ENCODE results near the gene PCSK1N. TPM values are rescaled to one million over a fixed set of nuclear protein-coding genes. Genes with fewer than 3 reads are reported as not detected.

PCSK1N gene
- total and polyA plus RNA-seq, 9 of the 15 experiments (the other 6 are each of a cell fraction or from before 2014, with no cell fraction given): 0.07 to 0.55 (median 0.54) TPM; not detected in 6

DNA sequence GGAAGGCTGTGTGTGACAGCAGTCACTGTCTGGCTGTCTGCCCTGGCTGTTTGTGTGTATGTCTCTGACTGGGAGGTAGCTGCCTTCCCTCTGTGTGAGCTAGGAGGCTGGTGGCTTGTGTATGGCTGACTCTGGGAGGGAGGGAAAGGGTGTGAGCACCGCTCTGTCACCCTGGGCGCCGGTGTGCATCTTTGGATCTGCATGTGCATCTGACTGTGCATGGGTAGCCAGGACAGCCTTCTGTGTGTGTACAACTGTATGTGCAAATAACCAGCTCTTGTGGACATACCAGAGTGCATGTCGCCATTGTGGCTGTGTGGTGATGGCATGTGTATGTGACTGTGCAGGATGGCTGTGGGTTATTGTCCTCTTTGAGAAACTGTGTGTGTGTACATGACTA is 16.5 kb downstream of the PCSK1N start:
- no peaks in the 10 kb centered on the region for H3K27me3 ChIP-seq (ENCODE audit: control insufficient read depth in 2 of 2, insufficient read depth in 2 of 2, low read length in 2 of 2)
- no peaks in the 10 kb centered on the region for H3K9me3 ChIP-seq (replicated peaks; ENCODE audit: control insufficient read depth, insufficient read depth, low read depth, low read length)
- H3K79me2 ChIP-seq (ENCODE audit: control insufficient read depth, insufficient read depth, low read length): no peaks in the 10 kb centered on the region
- WGBS (ENCODE audit: insufficient coverage, low coverage, missing lambda C conversion rate): 85% methylated on average over 3 of the region's 4 CpGs
- no peak overlapping the region for H3K4me2 ChIP-seq (ENCODE audit: insufficient read depth, low read length)
- H3K9me1 ChIP-seq (ENCODE audit: control insufficient read depth, insufficient read depth, low read length): no peaks in the 10 kb centered on the region
- no TSS peak for BruUV-seq (replicated peaks)
- no peak overlapping the region for H3K4me3 ChIP-seq
- H2AFZ ChIP-seq (ENCODE audit: low read depth, low read length): no peak overlapping the region
- no peak for DNase-seq (ENCODE audit: extremely low read depth in 1 of 4, low spot score in 3 of 4)
- H3K9ac ChIP-seq (ENCODE audit: insufficient read depth in 1 of 2, low read depth in 2 of 2, low read length in 2 of 2): no peak overlapping the region
- intact Hi-C loops (cut with micrococcal nuclease) (no loop called here), in situ Hi-C loops (cut with MboI) (no loop called here)
- peaks cover 52% of the 10 kb centered on the region; the same call in 2 of the 3 replicates for H3K36me3 ChIP-seq (ENCODE audit: control insufficient read depth, insufficient read depth, low read length)
- ATAC-seq: no peak
- TF ChIP-seq NFYB (IDR thresholded peaks at IDR 0.05; ENCODE audit: extremely low read depth, insufficient read length) (no peak), XRCC5 (IDR thresholded peaks at IDR 0.05; ENCODE audit: low read depth, low read length) (no peak), PCBP1 (IDR thresholded peaks at IDR 0.05; ENCODE audit: low read depth, low read length, poor library complexity, severe bottlenecking) (no peak), MAFG (tag; conservative IDR thresholded peaks at IDR 0.05) (no peak), ZC3H4 (CRISPR knock-in tag; IDR thresholded peaks at IDR 0.05; ENCODE audit: borderline replicate concordance) (no peak), CHD1 (IDR thresholded peaks at IDR 0.05; ENCODE audit: low read length) (no peak), ZNF584 (CRISPR knock-in tag; IDR thresholded peaks at IDR 0.05; ENCODE audit: low read depth) (no peak), RBFOX2 (IDR thresholded peaks at IDR 0.05; ENCODE audit: low read depth, low read length) (no peak), ARHGAP35 (IDR thresholded peaks at IDR 0.05; ENCODE audit: partially characterized antibody) (no peak), ZNF184 (CRISPR knock-in tag; IDR thresholded peaks at IDR 0.05) (no peak), CBX3 (IDR thresholded peaks at IDR 0.05; ENCODE audit: borderline replicate concordance in 1 of 2, low read length in 2 of 2) (no peak), PCBP2 (IDR thresholded peaks at IDR 0.05; ENCODE audit: low read depth, low read length, poor library complexity, severe bottlenecking) (no peak)
- TF ChIP-seq, protein P1, sequence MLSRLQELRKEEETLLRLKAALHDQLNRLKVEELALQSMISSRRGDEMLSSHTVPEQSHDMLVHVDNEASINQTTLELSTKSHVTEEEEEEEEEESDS (CRISPR knock-in tag; IDR thresholded peaks at IDR 0.05): no peak
- TF ChIP-seq, protein P2, sequence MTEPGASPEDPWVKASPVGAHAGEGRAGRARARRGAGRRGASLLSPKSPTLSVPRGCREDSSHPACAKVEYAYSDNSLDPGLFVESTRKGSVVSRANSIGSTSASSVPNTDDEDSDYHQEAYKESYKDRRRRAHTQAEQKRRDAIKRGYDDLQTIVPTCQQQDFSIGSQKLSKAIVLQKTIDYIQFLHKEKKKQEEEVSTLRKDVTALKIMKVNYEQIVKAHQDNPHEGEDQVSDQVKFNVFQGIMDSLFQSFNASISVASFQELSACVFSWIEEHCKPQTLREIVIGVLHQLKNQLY (CRISPR knock-in tag; conservative IDR thresholded peaks at IDR 0.05): no peak
- no peaks in the 10 kb centered on the region for H4K20me1 ChIP-seq (replicated peaks; ENCODE audit: control insufficient read depth, insufficient read depth, low read length)
- POLR2A ChIA-PET: interaction anchor here (1.4 kb wide), 1 partner anchor 17 kb away, joined by 3 read pairs; the partner anchor contains the start of gene PCSK1N
- CTCF ChIA-PET (ENCODE audit: low intra/inter-chr PET ratio): no interaction called here
- FAIRE-seq: no peak
- H3K27ac ChIP-seq (ENCODE audit: extremely low read depth, low read depth, low read length): no peak overlapping the region
- peaks cover 0 to 12% of the 10 kb centered on the region in 2 experiments; a peak in 3 of 5 replicates for H3K4me1 ChIP-seq (replicated peaks in 1 of 2; ENCODE audit: control insufficient read depth in 2 of 2, insufficient read depth in 2 of 2, low read length in 2 of 2)

Data from K562 (cell line).